Keratinocyte (primary cell): ENCODE data around the gene KCNN1. TPM values are rescaled to one million over a fixed set of nuclear protein-coding genes. Genes with fewer than 3 reads are reported as not detected.

ENCODE experiments used
- DNase-seq: peaks from one replicate; pipeline ENCODE4 v3.0.0-alpha.2; 2011; ENCODE audit warnings: low read depth, missing footprints, low spot score
- FAIRE-seq: peaks from 2 replicates; lab custom pipeline; 2011; peaks lifted over from hg19 to GRCh38; lab: Jason Lieb, UNC
- H2AFZ ChIP-seq: 2 replicates; pipeline ENCODE4 v1.6.0; 2012; ENCODE audit warnings: low read length, control low read depth, inconsistent platforms; ENCODE audit not compliant: control insufficient read depth
- H3K27ac ChIP-seq: 2 replicates; pipeline ENCODE4 v1.5.1; 2011; ENCODE audit warnings: low read length; ENCODE audit not compliant: control insufficient read depth, insufficient read depth
- H3K27me3 ChIP-seq: 3 replicates; pipeline ENCODE4 v1.6.0; 2011; ENCODE audit warnings: low read length; ENCODE audit not compliant: control insufficient read depth, insufficient read depth; ENCODE audit errors: extremely low read depth
- H3K36me3 ChIP-seq, 2 experiments: 2 replicates in 1 of 2; 3 replicates in 1 of 2; pipeline ENCODE4 v1.5.1; 2011; ENCODE audit warnings: low read length in 2 of 2, mild to moderate bottlenecking in 1 of 2; ENCODE audit not compliant: control insufficient read depth in 2 of 2, insufficient read depth in 2 of 2; ENCODE audit errors: extremely low read depth in 1 of 2
- H3K4me1 ChIP-seq: 3 replicates; pipeline ENCODE4 v1.5.1; 2011; ENCODE audit warnings: low read length; ENCODE audit not compliant: control insufficient read depth, insufficient read depth; ENCODE audit errors: extremely low read depth
- H3K4me2 ChIP-seq: 3 replicates; pipeline ENCODE4 v1.6.0; 2011; ENCODE audit warnings: low read depth, low read length; ENCODE audit not compliant: control insufficient read depth, insufficient read depth; ENCODE audit errors: extremely low read depth
- H3K4me3 ChIP-seq, 3 experiments: fragments of 200-600 bp in 1 of 3; sonication (generic) in 1 of 3; 2 replicates in 2 of 3; 3 replicates in 1 of 3; pipeline ENCODE4 v1.5.1; 2011 to 2016; ENCODE audit warnings: low read length in 3 of 3, mild to moderate bottlenecking in 3 of 3, control low read depth in 2 of 3, inconsistent platforms in 1 of 3, low read depth in 1 of 3, mixed read lengths in 1 of 3, mixed run types in 1 of 3, moderate library complexity in 1 of 3; ENCODE audit not compliant: control insufficient read depth in 2 of 3, insufficient read depth in 2 of 3; ENCODE audit errors: extremely low read depth in 1 of 3
- H3K79me2 ChIP-seq: 2 replicates; pipeline ENCODE4 v1.6.0; 2012; ENCODE audit warnings: low read length; ENCODE audit not compliant: control insufficient read depth, insufficient read depth
- H3K9ac ChIP-seq: 3 replicates; pipeline ENCODE4 v1.6.0; 2011; ENCODE audit warnings: low read length; ENCODE audit not compliant: control insufficient read depth, insufficient read depth; ENCODE audit errors: extremely low read depth
- H3K9me1 ChIP-seq: 3 replicates; pipeline ENCODE4 v1.6.0; 2011; ENCODE audit warnings: low read length; ENCODE audit not compliant: control insufficient read depth, insufficient read depth; ENCODE audit errors: extremely low read depth
- H3K9me3 ChIP-seq: 2 replicates; pipeline ENCODE4 v1.5.1; 2012; ENCODE audit warnings: low read depth, low read length; ENCODE audit not compliant: control insufficient read depth
- H4K20me1 ChIP-seq: 3 replicates; pipeline ENCODE4 v1.6.0; 2011; ENCODE audit warnings: low read length; ENCODE audit not compliant: control insufficient read depth, insufficient read depth; ENCODE audit errors: extremely low read depth
- EZH2 ChIP-seq: IDR thresholded peaks from one replicate; pipeline ENCODE4 v1.6.1; 2012; ENCODE audit warnings: inconsistent platforms, mild to moderate bottlenecking, low read length, moderate library complexity
- dilution Hi-C: fragments of 300-500 bp; cut with MboI; formaldehyde crosslinking; loops from one replicate; pipeline ENCODE4 v1.7.0; 2020; ENCODE audit warnings: low sequenced_read_pairs; ENCODE audit not compliant: extremely low pct_ligation_motif_present
- polyA plus RNA-seq, 5 experiments: library from polyadenylated mRNA; depleted of rRNA in 3 of 5; stranded (reverse) in 3 of 5; stranded (forward) in 1 of 5; unstranded in 1 of 5; fragments of >200 nt; gene quantifications; 1 replicate in 1 of 5; 2 replicates in 3 of 5; 3 replicates in 1 of 5; pipeline versions ENCODE4 v1.2.1 to v1.2.3, GENCODE V29; 2011 to 2012; ENCODE audit warnings: missing spikeins in 2 of 5, low read depth in 1 of 5, low replicate concordance in 1 of 5
- TF ChIP-seq, protein P1 (sequence below), 3 experiments: IDR thresholded peaks in 1 of 3; conservative IDR thresholded peaks in 1 of 3; optimal IDR thresholded peaks in 1 of 3; 2 replicates in 2 of 3; 3 replicates in 1 of 3; pipeline versions ENCODE3 to v1.5.1; 2011; ENCODE audit warnings: low read length in 3 of 3, mild to moderate bottlenecking in 3 of 3, moderate library complexity in 2 of 3, control low read depth in 1 of 3, inconsistent platforms in 1 of 3; ENCODE audit not compliant: insufficient read depth in 2 of 3; ENCODE audit errors: extremely low read depth in 1 of 3

Gene KCNN1
- polyA plus RNA-seq, 1 donor (not counting 4 experiments of a cell fraction or from before 2014, with no cell fraction given) = not detected

DNA sequence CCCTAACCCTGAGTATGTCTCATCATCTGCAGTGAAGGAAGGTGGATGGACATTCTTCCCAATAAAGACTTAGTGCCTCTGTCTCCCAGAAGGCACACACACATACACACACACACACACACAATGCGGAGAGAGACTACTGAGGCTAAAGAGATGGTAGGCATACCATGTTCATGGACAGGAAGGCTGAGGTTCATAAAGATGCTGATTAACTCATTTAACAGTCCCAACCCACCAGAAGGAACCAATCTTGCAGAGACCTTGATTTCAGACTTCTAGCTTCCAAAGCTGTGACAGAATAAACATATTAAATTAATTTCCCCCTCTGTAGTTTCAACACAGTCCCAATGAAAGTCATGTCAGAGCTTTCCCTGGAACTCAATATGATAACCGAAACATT lies 74.1 kb downstream of the KCNN1 start:
- H3K9ac ChIP-seq = no peak overlapping the region
- TF ChIP-seq, protein P1, sequence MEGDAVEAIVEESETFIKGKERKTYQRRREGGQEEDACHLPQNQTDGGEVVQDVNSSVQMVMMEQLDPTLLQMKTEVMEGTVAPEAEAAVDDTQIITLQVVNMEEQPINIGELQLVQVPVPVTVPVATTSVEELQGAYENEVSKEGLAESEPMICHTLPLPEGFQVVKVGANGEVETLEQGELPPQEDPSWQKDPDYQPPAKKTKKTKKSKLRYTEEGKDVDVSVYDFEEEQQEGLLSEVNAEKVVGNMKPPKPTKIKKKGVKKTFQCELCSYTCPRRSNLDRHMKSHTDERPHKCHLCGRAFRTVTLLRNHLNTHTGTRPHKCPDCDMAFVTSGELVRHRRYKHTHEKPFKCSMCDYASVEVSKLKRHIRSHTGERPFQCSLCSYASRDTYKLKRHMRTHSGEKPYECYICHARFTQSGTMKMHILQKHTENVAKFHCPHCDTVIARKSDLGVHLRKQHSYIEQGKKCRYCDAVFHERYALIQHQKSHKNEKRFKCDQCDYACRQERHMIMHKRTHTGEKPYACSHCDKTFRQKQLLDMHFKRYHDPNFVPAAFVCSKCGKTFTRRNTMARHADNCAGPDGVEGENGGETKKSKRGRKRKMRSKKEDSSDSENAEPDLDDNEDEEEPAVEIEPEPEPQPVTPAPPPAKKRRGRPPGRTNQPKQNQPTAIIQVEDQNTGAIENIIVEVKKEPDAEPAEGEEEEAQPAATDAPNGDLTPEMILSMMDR (optimal IDR thresholded peaks at IDR 0.05 in 1 of 3, IDR thresholded peaks at IDR 0.05 in 1 of 3, conservative IDR thresholded peaks at IDR 0.05 in 1 of 3; ENCODE audit: extremely low read depth in 1 of 3, insufficient read depth in 2 of 3, low read length in 3 of 3) = no peak
- no peak for TF ChIP-seq EZH2
- no peak overlapping the region for H3K27ac ChIP-seq
- H3K27me3 ChIP-seq = peaks cover 4% of the 10 kb centered on the region
- dilution Hi-C loops = no loop called here
- H3K4me3 ChIP-seq = no peak overlapping the region
- no peak for DNase-seq
- H3K36me3 ChIP-seq = no peaks in the 10 kb centered on the region
- H4K20me1 ChIP-seq = no peaks in the 10 kb centered on the region
- H3K9me1 ChIP-seq = no peaks in the 10 kb centered on the region
- FAIRE-seq = no peak
- no peaks in the 10 kb centered on the region for H3K9me3 ChIP-seq
- H3K79me2 ChIP-seq = no peaks in the 10 kb centered on the region
- no peak overlapping the region for H3K4me2 ChIP-seq
- H2AFZ ChIP-seq = no peak overlapping the region
- H3K4me1 ChIP-seq = peaks cover 8% of the 10 kb centered on the region

- FAIRE-seq (no peak), DNase-seq (no peak)
- Histone ChIP-seq H3K9me3 (no peaks in the 10 kb centered on the region), H3K9me1 (no peaks in the 10 kb centered on the region), H3K4me3 (no peak overlapping the region), H3K9ac (no peak overlapping the region), H2AFZ (no peak overlapping the region), H3K36me3 (no peaks in the 10 kb centered on the region), H3K79me2 (no peaks in the 10 kb centered on the region), H4K20me1 (no peaks in the 10 kb centered on the region), H3K27me3 (peaks cover 4% of the 10 kb centered on the region), H3K27ac (no peak overlapping the region), H3K4me1 (peaks cover 8% of the 10 kb centered on the region), H3K4me2 (no peak overlapping the region)
- dilution Hi-C loops = no loop called here
- no peak for TF ChIP-seq EZH2
- TF ChIP-seq, protein P1 (optimal IDR thresholded peaks at IDR 0.05 in 1 of 3, IDR thresholded peaks at IDR 0.05 in 1 of 3, conservative IDR thresholded peaks at IDR 0.05 in 1 of 3; ENCODE audit: extremely low read depth in 1 of 3, insufficient read depth in 2 of 3, low read length in 3 of 3) = no peak
These were observed 76.8 kb downstream of the KCNN1 start for GRCh38 chr19:18043676-18044075.
